ENCODE data around the gene SH2B3. TPM values are rescaled to one million over a fixed set of nuclear protein-coding genes. Genes with fewer than 3 reads are reported as not detected.
"Not testable (repeated sequence)": the region's sequence is repeated elsewhere in the genome, so short reads cannot be mapped to it uniquely, and the experiment has no call there.

SH2B3 gene
- total RNA-seq = 42.0 and 52.2 TPM in 2 replicates

- DNase-seq (ENCODE audit: low read depth in 2 of 2) = peak in 1 of 2 donors; percentile 75
Observed at GRCh38 chr12:111405859-111406473, at the start of gene SH2B3. Gene SH2B3, plus strand, starts transcription at chr12:111405923. Its CDS starts 12,223 bp downstream, at chr12:111418146.

GRCh38 chr12:111359231-111359913, 46.4 kb upstream of the SH2B3 start:
- DNase-seq (ENCODE audit: low read depth in 2 of 2) = no peak

- DNase-seq (ENCODE audit: low read depth in 2 of 2) = no peak
Observed at GRCh38 chr12:111359914-111360276, 45.8 kb upstream of the SH2B3 start.

- no peak for DNase-seq (ENCODE audit: low read depth in 2 of 2)
Observed at GRCh38 chr12:111360325-111360930, 45.3 kb upstream of the SH2B3 start.

GRCh38 chr12:111361073-111361716, 44.5 kb upstream of the SH2B3 start:
- no peak for DNase-seq (ENCODE audit: low read depth in 2 of 2)

GRCh38 chr12:111361717-111362576, 43.8 kb upstream of the SH2B3 start:
- no peak for DNase-seq (ENCODE audit: low read depth in 2 of 2)

GRCh38 chr12:111362687-111363475, 42.8 kb upstream of the SH2B3 start:
- DNase-seq (ENCODE audit: low read depth in 2 of 2) = no peak

- peak; percentile 36 to 57 for DNase-seq (ENCODE audit: low read depth in 2 of 2)
Observed at GRCh38 chr12:111363578-111363977, 42.1 kb upstream of the SH2B3 start.

GRCh38 chr12:111366075-111366474, 39.6 kb upstream of the SH2B3 start:
- DNase-seq (ENCODE audit: low read depth in 2 of 2) = no peak

- no peak for DNase-seq (ENCODE audit: low read depth in 2 of 2)
Observed at GRCh38 chr12:111366583-111366982, 39.1 kb upstream of the SH2B3 start.

- DNase-seq (ENCODE audit: low read depth in 2 of 2) = peak in 1 of 2 donors; percentile 67
Observed at GRCh38 chr12:111367661-111368221, 38.0 kb upstream of the SH2B3 start.

GRCh38 chr12:111368291-111368787, 37.4 kb upstream of the SH2B3 start:
- DNase-seq (ENCODE audit: low read depth in 2 of 2) = no peak

- peak; percentile 66 to 92 for DNase-seq (ENCODE audit: low read depth in 2 of 2)
Observed at GRCh38 chr12:111368788-111369495, 36.8 kb upstream of the SH2B3 start, which contains the start of gene PHETA1. Gene PHETA1, minus strand, starts transcription at chr12:111369095. Its CDS starts 5,668 bp downstream, at chr12:111363427.

GRCh38 chr12:111369496-111370220, 36.1 kb upstream of the SH2B3 start:
- no peak for DNase-seq (ENCODE audit: low read depth in 2 of 2)

- DNase-seq (ENCODE audit: low read depth in 2 of 2) = not testable (repeated sequence)
Observed at GRCh38 chr12:111373231-111373630, 32.5 kb upstream of the SH2B3 start.

- DNase-seq (ENCODE audit: low read depth in 2 of 2) = no peak
Observed at GRCh38 chr12:111377440-111377839, 28.3 kb upstream of the SH2B3 start.

- no peak for DNase-seq (ENCODE audit: low read depth in 2 of 2)
Observed at GRCh38 chr12:111379942-111380554, 25.7 kb upstream of the SH2B3 start.

GRCh38 chr12:111384596-111384995, 21.1 kb upstream of the SH2B3 start:
- DNase-seq (ENCODE audit: low read depth in 2 of 2) = no peak

Data from dermis microvascular lymphatic vessel endothelial cell (primary cell).